Measurements from ENCODE around the gene SH2B3.

GRCh38 chr12:111437816-111438454 is 32.2 kb downstream of the SH2B3 start:
- TF ChIP-seq JUNB (IDR thresholded peaks at IDR 0.05; ENCODE audit: unreplicated experiment) (no peak), CTCF (conservative IDR thresholded peaks at IDR 0.05; ENCODE audit: low read depth in 2 of 2) (no peak), EZH2 (IDR thresholded peaks at IDR 0.05; ENCODE audit: low read depth, unreplicated experiment) (no peak), POLR2AphosphoS5 (IDR thresholded peaks at IDR 0.05; ENCODE audit: low read depth) (no peak), ZNF462 (CRISPR knock-in tag; IDR thresholded peaks at IDR 0.05) (no peak), ZNF114 (CRISPR knock-in tag; IDR thresholded peaks at IDR 0.05) (no peak), ZNF331 (CRISPR knock-in tag; IDR thresholded peaks at IDR 0.05; ENCODE audit: low read depth) (no peak), NANOG (IDR thresholded peaks at IDR 0.05; ENCODE audit: borderline replicate concordance) (no peak), EZH2phosphoT487 (IDR thresholded peaks at IDR 0.05; ENCODE audit: unreplicated experiment) (no peak), REST (IDR thresholded peaks at IDR 0.05; ENCODE audit: unreplicated experiment) (no peak), STAT1 (IDR thresholded peaks at IDR 0.05; ENCODE audit: unreplicated experiment) (no peak), ETS1 (IDR thresholded peaks at IDR 0.05) (no peak), CREB1 (CRISPR knock-in tag; IDR thresholded peaks at IDR 0.05; ENCODE audit: low read depth) (no peak)

All from GM23338 (cell line).